GM04503 (cell line): ENCODE data around the gene IL22RA1.

Source experiments
- DNase-seq: peaks from one replicate; pipeline ENCODE4 v3.0.0-alpha.2; 2012; ENCODE audit warnings: low read depth

IL22RA1 gene

DNA sequence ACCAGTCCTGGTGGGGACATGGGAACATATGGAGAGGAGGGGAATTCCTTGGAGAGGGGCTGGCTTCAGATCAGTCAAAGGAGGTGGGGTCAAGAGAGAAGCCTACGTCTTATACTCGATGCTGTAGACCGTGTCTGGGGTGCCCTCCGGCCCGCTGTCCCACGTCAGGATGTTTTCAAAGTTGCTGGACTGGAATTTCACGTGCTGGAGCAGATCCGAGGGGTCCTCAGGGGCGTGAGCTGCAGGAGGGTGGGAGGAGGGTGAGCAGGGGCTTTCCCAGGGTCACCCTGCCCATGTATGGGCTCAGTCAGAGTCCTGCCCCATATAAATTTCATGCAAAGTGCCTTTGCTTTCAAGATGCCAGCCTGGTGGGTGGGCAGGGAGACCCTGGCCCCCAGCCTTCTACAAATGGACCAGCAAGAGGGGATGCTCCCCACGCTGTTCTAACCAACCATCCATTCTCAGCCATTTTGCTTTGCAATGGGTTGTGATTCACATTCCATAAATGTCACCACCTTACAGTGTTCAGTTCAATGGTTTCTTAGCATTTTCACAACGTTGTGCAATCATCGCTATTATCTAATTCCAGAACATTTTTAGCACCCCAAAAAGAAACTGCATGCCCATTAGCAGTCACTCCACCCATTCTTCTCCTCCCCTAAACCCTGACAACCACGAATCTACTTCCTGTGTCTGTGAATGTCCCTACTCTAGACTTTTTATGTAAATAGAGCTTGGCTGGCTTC lies 4.3 kb downstream of the IL22RA1 start:
- DNase-seq, result no peak

DNA sequence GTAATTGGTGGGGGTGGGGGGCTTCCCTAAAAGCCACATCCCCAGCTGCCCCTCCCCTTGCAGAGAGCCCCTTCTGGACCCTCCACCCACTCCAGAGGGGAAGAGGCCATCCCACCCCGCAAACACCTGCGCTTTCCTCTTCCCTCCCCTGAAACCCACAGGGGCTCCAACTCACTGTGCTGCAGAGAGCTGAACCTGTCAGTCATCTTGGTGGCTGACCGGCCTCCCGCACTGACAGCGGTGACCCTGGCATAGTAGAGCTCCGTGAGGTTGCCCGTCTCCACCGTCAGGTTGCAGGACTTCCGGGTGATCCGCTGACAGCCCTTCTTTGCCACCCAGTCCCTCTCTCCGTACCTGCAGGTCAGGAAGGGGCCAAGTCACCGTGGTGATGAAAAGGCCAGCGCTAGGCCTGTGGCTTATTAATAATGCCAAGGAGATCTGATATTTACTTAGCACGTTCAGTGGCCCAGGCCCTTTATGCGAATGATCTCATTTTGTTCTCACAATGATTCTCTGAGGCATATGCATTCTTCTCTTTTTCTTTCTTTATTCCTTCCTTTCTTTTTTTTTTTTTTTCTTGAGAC lies 5.9 kb downstream of the IL22RA1 start:
- no peak for DNase-seq

DNA sequence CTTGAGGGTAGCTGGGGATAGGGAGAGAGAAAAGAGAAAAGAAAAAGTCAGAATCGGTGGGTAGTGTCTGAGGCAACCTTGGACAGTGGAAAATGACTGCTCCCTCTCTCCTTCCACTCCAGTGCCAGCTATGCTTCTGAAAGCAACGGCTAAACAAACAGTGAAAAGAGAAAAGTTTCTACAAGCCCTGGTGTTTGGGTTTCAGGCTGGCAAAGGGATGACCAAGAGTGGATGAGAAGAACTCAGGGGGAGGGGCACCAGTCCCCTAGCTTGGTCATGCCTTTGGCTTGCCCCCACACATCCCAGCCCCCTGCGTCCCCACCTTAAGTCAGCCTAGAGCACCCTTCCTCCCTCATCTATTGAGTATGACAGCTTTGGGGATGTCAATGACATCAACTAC lies 8.6 kb downstream of the IL22RA1 start:
- DNase-seq, result no peak

DNA sequence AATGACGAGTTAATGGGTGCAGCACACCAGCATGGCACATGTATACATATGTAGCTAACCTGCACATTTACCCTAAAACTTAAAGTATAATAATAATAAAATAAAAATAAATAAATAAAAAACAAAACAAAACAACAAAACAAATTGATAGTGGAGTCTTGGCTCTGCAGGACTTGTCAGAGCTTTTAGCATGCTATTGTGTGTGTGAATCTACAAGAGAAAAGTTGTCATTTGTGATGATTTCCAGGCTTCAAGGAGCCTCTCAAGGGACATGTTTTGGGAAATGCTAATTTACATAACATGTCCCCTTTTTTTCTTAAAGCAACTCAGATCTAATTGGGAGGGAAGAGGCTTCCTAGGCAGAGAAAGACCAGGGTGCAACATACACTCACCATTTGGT lies 9.1 kb downstream of the IL22RA1 start:
- DNase-seq, result no peak

DNA sequence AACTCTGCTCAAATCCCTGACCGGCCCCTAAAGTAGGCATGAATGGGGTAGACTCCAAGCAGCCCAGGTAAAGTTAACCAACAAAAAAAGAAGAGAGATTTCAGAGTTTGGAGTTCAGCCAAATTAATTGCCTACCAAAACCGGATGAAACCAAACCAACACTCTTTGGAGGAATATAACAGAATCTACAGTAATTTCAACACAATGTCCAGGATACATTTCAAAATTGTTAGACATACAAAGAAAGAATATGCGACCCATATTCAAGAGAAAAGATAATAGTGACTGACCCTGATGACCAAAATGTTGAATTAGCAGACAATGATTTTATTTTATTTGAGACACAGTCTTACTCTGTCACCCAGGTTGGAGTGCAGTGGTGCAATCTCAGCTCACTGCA lies 12.6 kb downstream of the IL22RA1 start:
- no peak for DNase-seq

DNA sequence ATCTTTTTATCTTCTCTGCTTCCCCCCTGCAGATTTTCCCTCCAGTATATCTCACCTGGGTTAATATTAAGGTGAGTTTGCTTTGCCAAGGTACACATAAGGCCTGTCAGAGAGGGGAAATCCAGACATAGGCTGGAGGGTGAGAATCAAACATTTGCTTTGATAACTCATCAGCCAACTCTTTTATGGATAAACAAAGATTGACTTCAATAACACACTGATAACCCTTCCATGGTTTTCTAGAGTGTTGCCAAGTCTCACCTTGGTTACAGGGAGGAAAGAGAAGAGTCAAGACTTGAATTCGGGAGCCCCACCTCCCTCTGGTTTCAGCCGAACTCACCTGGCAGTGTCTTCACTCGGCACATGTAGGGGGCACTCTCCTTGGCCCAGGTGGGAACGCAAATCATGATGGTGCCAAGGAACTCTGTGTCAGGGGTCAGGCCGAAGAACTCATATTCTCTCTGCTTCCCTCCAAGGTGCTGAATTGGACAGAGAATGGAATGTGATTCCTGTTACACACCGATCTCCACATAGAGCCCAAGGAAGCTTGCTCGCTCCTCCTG lies 15.1 kb downstream of the IL22RA1 start:
- no peak for DNase-seq

DNA sequence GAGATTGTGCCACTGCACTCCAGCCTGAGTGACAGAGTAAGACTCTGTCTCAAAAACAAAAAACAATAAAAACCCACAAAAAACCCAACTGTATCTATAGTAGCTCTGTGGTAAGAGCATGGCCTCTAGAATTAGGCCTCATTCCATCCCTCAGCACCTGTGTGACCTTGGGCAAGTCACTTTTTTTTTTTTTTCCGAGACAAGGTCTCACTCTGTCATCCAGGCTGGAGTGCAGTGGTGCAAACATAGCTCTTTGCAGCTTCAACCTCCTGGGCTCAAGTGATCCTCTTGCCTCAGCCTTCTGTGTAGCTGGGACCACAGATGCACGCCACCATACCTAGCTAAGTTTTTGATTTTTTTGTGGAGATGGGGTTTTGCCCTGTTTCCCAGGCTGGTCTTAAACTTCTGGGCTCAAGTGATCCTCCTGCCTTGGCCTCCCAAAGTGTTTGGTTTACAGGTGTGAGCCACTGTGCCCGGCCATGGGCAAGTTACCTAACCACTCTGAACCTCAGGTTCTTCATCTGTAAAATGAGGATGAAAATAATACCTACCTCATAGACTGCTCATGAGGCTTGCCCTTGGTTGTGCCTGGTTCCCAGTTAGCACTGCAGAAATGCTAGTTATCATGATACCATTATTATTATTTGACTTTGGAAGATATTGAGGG lies 15.7 kb downstream of the IL22RA1 start:
- no peak for DNase-seq

DNA sequence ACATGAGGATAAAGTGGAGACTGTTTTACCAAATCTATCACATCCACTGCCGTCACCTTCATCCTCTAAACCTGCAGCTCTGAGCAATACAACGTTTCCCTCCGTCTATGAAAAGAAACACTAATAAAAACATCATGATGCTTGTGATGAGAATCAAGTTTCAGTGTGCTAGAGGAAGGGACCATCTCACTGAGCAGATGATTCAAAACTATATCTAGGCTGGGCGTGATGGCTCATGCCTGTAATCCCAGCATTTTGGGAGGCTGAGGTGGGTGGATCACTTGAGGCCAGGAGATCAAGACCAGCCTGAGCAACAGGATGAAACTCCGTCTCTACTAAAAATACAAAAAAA lies 16.3 kb downstream of the IL22RA1 start:
- DNase-seq, result no peak

DNA sequence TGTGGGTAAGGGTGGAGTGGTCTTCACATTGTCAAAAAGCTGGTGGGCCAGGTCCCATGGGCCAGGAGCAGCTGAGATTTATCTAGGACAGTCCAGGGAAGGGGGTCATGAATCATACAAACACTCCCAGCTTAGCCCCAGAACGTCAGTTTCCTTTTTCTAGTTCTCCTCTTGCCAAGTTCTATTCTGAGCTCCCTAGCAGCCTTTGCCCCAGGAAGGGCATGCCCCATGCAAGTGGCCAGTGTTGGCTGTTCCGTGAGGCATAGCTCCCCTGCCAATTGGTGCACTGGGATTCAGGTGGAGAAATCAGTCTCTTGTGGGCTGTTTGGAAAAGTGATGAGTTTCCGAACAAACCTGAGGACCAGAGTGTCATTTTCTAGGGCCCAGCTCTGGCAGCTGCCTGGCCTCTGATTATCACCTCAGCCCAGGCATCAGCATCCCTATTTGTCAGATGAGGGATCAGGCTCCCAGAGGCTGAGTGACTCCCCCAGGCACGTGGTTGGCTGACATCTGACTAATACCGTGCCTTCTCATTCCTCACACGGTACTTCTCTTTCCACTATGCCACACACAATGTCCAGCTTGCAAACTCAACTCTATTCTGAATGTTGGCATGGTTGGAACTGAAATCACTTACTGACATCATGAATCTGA lies 16.8 kb downstream of the IL22RA1 start:
- no peak for DNase-seq

DNA sequence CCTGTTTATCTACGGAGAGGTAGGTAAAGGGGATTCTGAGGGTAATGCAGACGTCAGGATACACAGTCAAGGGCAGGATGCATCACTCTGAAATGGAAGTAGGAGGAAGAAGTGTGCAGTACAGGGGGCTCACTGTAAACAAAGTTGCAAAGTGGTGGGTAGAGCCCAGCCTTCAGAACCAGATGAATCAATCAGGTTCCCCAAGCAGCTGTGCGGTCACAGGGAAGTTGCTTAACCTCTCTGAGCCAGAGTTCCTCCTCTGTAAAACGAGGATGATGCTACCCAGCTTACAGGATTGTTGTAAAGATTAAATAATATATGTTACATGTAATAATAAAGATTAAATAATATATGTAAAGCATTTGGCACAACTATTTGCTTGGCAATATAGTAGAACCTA lies 17.5 kb downstream of the IL22RA1 start:
- DNase-seq, result no peak

DNA sequence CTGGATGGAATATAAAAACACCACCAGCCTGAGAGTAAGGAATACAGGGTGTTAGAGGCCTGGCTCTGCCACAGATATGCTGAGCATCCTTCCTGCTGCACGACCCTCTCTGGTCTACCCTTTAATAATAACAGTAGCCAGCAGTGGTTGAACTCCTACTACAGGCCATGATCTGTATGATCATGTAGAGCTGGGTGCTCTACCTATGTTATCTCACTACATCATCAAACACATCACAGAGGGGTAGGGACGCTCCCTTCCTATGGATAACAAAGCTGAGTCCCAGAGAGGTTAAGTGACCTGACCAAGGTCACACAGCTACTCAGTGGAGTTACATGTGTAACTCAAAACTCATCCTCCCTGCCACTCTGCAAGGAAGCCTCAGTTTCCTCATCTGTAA lies 18.0 kb downstream of the IL22RA1 start:
- DNase-seq, result no peak

DNA sequence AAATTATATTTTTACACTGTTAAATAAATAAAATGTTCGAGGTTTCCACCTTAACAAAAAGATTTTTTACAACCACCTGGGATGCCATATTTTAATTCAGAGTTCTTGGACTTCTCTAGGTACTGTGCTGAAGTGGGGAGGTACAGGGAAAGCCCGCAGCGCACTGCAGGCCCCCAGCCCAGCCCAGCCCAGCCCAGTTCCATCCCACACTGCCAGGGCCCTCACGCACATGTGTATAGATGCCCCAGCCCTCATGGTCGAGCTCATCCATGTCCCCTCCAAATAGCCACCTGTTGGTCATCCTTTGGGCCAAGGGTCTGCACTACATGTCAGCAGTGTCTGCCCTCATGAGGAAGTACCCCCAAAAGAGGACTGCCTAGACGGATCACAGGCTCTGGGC lies 19.3 kb downstream of the IL22RA1 start:
- no peak for DNase-seq

DNA sequence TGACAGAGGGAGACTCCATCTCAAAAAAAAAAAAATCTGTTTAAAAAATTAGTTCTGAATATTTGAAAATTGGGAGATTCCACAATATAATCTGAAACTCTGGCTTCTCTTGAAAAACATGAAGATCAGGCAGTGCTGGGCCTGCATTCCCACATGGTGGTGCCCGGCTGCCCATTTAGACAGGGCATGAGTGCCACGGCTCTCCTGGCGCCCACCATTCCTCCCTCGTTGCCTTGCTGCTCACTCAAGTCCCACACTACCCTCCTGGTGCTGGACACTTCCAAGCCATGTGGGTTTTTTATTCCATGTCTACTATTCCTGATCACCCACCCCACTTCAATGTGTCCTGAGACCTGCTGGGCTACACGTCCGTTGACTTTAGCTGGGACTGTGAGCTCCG lies 20.2 kb downstream of the IL22RA1 start:
- DNase-seq, result no peak

DNA sequence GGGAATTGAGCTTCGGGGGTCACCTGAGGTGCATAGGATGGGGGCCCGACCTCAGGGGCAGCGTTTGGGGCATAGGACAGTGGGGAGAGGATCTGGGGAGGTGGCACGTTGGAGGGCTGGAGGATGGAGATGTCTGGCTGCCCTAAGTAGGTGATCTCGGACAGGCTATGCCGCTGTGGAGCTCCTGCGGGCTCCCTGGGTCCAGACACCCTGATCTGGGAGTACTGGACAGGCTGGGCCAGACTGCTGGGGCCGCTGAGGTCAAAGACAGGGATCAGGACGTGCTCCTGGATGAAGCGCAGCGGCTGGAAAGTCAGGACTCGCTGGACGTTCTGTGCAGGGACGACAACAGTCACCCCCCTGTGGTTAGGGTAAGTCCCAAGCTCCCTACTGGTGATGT lies 21.5 kb downstream of the IL22RA1 start:
- no peak for DNase-seq

DNA sequence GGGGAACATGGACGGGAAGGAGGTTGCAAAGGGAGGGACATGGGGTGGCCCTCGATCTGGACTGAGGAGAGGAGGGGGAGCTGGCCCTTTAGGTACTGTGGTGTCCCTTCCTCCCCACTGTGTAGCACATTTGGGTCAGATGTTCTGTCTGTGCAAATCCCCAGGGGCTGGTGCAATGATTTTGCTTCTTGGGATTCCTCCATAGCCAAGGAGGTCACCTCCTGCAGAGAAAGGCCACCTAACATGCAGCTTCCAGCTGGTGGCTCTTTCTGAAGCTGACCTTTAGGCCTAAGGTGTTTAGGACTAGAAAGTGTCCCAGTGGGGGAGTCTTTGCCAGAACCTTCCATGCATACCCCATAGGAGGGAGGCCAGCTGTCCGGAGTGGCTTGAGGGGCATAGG lies 22.0 kb downstream of the IL22RA1 start:
- DNase-seq, result no peak

DNA sequence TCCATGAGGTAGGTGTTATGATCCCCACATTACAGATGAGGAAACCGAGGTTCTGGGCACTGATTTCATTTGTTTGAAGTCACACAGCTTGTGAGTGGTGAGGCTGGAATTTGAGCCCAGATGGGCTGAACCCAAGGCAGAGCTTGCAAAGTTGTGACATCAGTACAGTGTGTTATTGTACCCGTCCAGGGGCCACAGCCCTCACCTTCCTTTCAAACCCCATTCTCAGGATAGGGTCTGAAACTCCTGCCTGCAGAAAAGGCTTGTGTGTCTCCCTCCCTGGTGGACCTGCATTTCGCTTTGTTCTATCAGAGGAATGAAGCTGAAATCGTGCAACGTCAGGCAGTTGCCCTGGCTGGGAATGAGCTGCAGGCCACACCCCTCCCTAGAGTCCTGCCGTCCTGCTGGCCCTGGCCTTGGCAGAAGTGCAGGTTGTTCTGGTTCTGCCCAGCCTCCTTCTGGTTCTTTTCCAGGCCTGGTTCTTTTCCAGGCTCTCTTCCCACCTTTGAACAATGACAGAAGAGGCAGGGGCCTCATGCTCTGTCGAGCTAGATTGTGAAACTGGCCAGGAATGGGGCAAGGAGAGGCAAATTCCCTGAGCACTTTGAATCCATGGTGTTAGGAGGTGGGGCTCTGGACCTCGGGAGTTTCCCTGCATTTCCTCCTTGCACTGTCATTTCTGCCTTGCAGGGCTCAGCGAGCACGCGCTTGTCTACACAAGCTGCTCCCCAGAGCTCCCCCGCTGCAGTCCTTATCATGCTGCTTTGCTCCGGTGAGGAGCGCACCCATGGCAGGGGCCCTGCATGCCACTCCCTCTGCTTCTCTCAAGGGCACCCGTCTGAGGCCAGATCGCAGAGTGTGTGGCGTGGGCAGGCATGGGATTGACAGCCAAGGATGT lies 22.8 kb downstream of the IL22RA1 start:
- DNase-seq, result no peak

DNA sequence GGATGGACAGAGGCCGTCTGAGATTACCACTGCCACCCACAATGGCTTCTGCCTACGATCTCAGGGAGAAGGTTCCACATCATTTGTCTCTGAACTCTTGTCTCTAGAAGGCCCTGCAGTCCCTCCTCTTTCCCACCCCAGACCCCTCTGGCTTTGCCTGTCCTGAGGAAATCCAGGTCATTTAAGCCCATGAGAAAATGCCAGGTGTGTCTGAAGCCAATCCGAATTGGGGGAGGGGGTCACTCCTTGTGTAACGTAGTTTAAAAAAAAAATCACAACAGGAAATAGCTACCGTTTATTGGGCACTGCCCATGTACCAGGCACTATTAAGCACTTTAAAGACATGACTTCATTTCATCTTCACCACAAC lies 23.5 kb downstream of the IL22RA1 start:
- no peak for DNase-seq

DNA sequence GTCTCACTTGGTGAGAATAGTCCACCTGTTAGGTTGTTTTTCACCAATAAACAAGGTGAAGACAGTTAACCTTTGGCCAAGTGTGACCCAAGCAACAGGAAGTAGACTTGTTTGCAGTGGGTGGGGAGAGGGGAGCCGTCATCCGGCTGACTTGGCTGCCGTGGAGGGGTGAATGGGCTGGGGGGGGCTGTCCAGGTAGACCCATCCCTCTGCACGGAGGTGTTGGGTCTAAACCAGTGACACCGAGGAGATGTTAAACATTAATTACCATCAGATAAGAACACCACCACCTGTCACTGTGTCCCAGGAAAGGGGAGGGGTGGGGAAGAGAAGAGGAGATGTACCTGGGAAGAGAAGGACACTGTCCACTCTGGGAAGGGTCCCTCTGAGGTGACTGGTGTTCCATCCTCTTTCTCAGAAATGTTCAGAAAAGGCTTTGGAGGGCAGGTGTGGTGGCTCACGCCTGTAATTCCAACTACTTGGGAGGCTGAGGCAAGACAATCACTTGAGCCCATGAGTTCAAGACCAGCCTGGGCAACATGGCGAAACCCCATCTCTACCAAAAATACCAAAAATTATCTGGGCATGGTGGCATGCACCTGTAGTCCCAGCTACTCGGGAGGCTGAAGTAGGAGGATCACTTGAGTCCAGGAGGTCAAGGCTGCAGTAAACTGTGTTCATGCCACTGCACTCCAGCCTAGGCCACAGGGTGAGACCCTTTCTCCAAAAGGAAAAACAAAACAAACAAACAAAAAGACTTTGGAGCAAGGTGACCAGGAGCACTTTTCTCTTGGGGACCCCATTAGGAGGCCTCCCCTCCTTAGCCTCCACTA lies 24.3 kb downstream of the IL22RA1 start:
- no peak for DNase-seq

DNA sequence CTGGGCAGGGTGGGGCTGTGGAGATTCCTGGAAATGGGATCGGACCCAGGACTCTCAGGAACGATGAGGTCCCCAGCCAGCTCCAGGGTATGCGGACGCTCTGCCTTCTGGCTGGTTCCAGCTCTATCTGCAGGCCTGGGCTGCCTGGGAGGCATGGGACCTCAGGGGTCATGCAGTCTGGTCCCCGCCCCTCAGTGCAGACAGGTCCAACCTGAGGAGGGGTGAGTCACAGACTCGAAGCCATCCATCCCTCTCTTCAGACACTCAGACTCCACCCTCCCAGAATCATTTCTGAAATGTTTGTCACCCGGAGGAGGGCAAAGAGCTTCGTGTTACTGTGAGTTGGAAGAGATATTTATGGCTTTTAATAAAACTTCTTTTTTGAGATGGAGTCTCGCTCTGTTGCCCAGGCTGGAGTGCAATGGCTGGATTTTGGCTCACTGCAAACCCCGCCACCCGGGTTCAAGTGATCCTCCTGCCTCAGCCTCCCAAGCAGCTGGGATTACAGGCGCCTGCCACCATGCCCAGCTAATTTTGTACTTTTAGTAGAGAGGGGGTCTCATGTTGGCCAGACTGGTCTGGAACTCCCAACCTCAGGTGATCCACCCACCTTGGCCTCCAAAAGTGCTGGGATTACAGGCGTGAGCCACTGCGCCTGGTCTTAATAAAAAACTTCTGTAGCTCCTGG lies 25.1 kb downstream of the IL22RA1 start:
- DNase-seq, result no peak

DNA sequence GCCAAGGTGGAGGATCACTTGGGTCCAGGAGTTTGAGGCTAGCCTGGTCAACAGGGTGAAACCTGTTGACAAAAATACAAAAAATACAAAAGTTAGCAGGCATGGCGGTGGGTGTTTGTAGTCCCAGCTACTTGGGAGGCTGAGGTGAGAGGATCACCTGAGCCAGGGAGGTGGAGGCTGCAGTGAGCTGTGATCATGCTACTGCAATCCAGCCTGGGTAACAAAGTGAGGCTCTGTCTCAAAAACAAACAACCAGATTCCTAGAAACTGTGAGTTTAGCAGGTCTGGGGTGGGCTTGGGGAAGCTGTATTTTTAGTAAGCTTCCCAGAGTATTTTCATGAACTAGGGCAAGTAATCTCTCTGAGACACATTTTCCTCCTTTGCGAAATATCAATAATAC lies 25.8 kb downstream of the IL22RA1 start:
- no peak for DNase-seq
